Ovary (tissue), 9 donors: ENCODE measurements around the gene ABCC4. TPM values are rescaled to one million over a fixed set of nuclear protein-coding genes. Genes with fewer than 3 reads are reported as not detected.

ENCODE experiments used
- DNase-seq, 5 donors: peaks; one replicate each; pipeline ENCODE4 v3.0.0-alpha.2; 2019 to 2020
- H3K27ac ChIP-seq, 2 donors: fragments of 200-600 bp; one replicate each; pipeline versions ENCODE4 v1.5.1 to v1.8.0; 2019 to 2022
- H3K27me3 ChIP-seq: fragments of 200-600 bp; one replicate; pipeline ENCODE4 v1.8.0; 2022
- H3K36me3 ChIP-seq: fragments of 200-600 bp; sonication (generic); one replicate; pipeline ENCODE4 v1.5.1; 2019
- H3K4me1 ChIP-seq: one replicate; pipeline ENCODE4 v1.8.1; 2013; ENCODE audit warnings: mild to moderate bottlenecking, moderate library complexity; ENCODE audit not compliant: insufficient read depth
- H3K4me3 ChIP-seq: fragments of 200-600 bp; sonication (generic); one replicate; pipeline ENCODE4 v1.5.1; 2017
- H3K9me3 ChIP-seq, 2 donors: fragments of 200-600 bp in 1 of 2; sonication (generic) in 1 of 2; one replicate each; pipeline versions ENCODE4 v1.5.1 to v1.8.1; 2013 to 2019; ENCODE audit warnings: mild to moderate bottlenecking in 1 of 2, moderate library complexity in 1 of 2
- EP300 ChIP-seq: sonication (generic); formaldehyde crosslinking; IDR thresholded peaks from one replicate; pipeline ENCODE4 v1.6.1; 2017; ENCODE audit warnings: antibody characterized with exemption
- POLR2A ChIP-seq: fragments of 450-650 bp; IDR thresholded peaks from one replicate; pipeline ENCODE4 v1.6.1; 2017; ENCODE audit warnings: antibody characterized with exemption, mild to moderate bottlenecking, moderate library complexity
- WGBS, 3 donors: extraction: QIAGEN DNeasy Blood & Tissue Kit in 1 of 3; methylation state at CpG; one replicate each; pipeline versions ENCODE4 v1.1.5 to v1.1.7; 2013 to 2017; 5-methylcytosine and 5-hydroxymethylcytosine counted together
- intact Hi-C, 4 donors: fragments of 100-400 bp; cut with DNase I; formaldehyde crosslinking; loops; one replicate each; pipeline versions ENCODE4 v1.11.0 to v1.15.1; 2022 to 2023
- polyA plus RNA-seq, 2 donors: library from polyadenylated mRNA; stranded (reverse); fragments of 200-250 nt in 1 of 2; fragments of 350-450 nt in 1 of 2; fragmentation: Illumina TruSeq in 1 of 2; extraction: RNeasy Lipid Tissue Mini Kit (QIAGEN cat#74804) in 1 of 2; gene quantifications; one replicate each; pipeline ENCODE4 v1.2.3, GENCODE V29; 2013 to 2014
- total RNA-seq, 7 donors: library from RNA; depleted of rRNA in 2 of 7; stranded (reverse); fragments of >200 nt in 2 of 7; fragmentation: NEBNext Ultra II Directional in 3 of 7; extraction: Animal tissue kit (Norgen Biotek cat#: 25700) in 3 of 7; gene quantifications; one replicate each; pipeline versions ENCODE4 v1.1.0 to v1.2.4, GENCODE V29; 2016 to 2023
- TF ChIP-seq, protein P1 (sequence below), 3 donors: fragments of 450-650 bp in 2 of 3; fragments of 200-600 bp in 1 of 3; IDR thresholded peaks; one replicate each; pipeline versions ENCODE4 v1.5.1 to v1.8.0; 2016 to 2022; ENCODE audit warnings: antibody characterized with exemption in 3 of 3, mild to moderate bottlenecking in 1 of 3
- donor health status: DM: no; HTN: no; CAD: no; lungs with moderate emphysema.
- donor health status: DM: no; HTN: no; CAD: no.
- donor health status: Bipolar disorder and iron deficiency.
- donor health status: DM: yes; HTN: yes; CAD: no.
- donor health status: DM: no; HTN: no; CAD: no.
- donor health status: DM: yes; HTN: yes; CAD: no.

The ABCC4 gene
- total and polyA plus RNA-seq, 9 donors = 6.1 to 28.5 (median 11.5) TPM

DNA sequence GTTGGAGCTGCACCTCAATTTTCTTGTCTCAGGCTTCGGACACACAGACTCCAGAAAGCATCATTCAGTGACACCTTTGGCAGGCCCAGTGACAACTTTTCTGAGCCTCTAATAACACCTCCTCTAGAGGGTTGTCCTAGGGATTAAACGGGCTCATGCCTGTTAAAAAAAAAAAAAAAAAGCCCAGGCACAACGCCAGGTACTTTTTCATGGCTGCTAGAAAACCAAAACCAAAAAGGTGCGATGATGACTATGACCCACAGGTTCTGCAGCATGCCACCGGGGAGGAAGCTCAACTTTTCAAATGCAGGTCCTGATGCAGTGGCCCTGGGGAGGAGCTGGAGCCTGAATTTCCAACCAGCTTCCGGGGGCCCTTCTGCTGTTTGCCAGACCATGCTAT is 184.2 kb downstream of the ABCC4 start:
- Histone ChIP-seq H3K4me3 (no peak overlapping the region), H3K27me3 (no peaks in the 10 kb centered on the region), H3K9me3 (no peaks in the 10 kb centered on the region), H3K27ac (no peak overlapping the region), H3K4me1 (no peaks in the 10 kb centered on the region), H3K36me3 (no peaks in the 10 kb centered on the region)
- DNase-seq = no peak
- TF ChIP-seq, protein P1, sequence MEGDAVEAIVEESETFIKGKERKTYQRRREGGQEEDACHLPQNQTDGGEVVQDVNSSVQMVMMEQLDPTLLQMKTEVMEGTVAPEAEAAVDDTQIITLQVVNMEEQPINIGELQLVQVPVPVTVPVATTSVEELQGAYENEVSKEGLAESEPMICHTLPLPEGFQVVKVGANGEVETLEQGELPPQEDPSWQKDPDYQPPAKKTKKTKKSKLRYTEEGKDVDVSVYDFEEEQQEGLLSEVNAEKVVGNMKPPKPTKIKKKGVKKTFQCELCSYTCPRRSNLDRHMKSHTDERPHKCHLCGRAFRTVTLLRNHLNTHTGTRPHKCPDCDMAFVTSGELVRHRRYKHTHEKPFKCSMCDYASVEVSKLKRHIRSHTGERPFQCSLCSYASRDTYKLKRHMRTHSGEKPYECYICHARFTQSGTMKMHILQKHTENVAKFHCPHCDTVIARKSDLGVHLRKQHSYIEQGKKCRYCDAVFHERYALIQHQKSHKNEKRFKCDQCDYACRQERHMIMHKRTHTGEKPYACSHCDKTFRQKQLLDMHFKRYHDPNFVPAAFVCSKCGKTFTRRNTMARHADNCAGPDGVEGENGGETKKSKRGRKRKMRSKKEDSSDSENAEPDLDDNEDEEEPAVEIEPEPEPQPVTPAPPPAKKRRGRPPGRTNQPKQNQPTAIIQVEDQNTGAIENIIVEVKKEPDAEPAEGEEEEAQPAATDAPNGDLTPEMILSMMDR (IDR thresholded peaks at IDR 0.05) = no peak
- TF ChIP-seq POLR2A = no peak
- no peak for TF ChIP-seq EP300
- WGBS, 3 donors = 75 to 76% (median 76%) methylated on average over 6 of the region's 6 CpGs
- intact Hi-C loops = no loop called here

DNA sequence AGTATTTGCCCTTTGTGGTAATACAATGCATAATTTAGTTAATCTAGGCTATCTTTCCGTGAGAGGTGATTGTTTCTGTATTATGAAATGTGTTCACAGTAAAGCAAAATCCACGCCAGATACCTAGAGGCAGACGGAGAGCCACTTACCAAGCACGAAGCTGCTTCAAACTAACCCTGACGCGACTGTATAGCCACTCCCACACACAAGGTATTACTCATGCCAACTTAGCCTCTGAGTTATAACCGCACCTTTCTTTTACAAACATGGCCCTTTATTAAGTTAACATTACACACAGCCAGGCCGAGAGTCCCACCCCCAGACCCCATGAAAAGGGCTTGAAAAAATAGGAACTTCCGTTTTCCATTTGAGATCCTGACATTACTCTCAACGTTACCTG is 185.7 kb downstream of the ABCC4 start:
- Histone ChIP-seq H3K9me3 (no peaks in the 10 kb centered on the region), H3K4me3 (no peak overlapping the region), H3K4me1 (no peaks in the 10 kb centered on the region), H3K27ac (no peak overlapping the region), H3K27me3 (no peaks in the 10 kb centered on the region), H3K36me3 (no peaks in the 10 kb centered on the region)
- WGBS, 3 donors = 78 to 84% (median 82%) methylated on average over 10 of the region's 10 CpGs
- TF ChIP-seq POLR2A = no peak
- intact Hi-C loops = no loop called here
- no peak for DNase-seq

DNA sequence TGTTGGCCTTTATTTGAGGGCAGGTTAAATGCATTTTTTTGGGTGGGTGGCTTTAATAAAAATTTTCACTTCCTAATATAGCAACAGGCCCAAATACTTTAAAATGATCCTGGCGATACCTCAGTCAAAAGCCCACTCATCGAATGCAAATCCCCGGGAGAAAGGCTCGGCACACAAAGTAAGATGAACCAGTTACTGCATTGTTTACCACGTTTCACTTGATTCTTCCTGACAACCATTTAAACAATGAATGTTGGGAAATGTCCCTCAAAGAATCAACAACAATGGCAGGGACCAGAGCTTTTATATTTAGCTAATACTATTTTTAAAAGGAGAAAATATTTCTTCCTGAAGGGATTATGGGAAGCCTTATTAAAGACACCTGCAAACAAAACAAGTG is 187.7 kb downstream of the ABCC4 start:
- TF ChIP-seq EP300 (no peak), POLR2A (no peak)
- TF ChIP-seq, protein P1 (IDR thresholded peaks at IDR 0.05) = no peak
- no peak for DNase-seq
- WGBS, 3 donors = 89 to 95% (median 93%) methylated on average over 5 of the region's 5 CpGs
- intact Hi-C loops = no loop called here
- no peak overlapping the region for H3K4me3 ChIP-seq
- H3K27me3 ChIP-seq = no peaks in the 10 kb centered on the region
- no peaks in the 10 kb centered on the region for H3K36me3 ChIP-seq
- H3K9me3 ChIP-seq = no peaks in the 10 kb centered on the region
- H3K4me1 ChIP-seq = no peaks in the 10 kb centered on the region
- H3K27ac ChIP-seq = no peak overlapping the region

DNA sequence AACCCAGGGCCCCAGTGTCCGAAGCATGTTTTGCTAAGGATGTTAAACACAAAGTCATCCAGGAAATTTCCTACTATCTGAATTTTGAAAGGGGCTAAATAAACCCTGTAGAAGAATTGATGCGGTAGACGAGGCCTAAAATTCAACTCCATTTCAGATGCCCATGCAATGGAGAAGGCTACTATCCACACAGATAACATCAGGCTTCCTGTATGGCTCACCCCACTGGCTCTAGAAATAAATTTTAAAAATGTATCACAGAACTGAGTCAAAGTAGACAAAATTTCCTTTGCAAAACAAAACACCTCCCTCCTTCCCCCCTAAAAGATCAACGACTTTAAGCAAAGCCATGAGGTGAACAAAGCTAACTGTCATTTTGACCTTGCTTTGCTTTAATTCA is 188.4 kb downstream of the ABCC4 start:
- no peaks in the 10 kb centered on the region for H3K36me3 ChIP-seq
- H3K9me3 ChIP-seq = no peaks in the 10 kb centered on the region
- no peaks in the 10 kb centered on the region for H3K4me1 ChIP-seq
- intact Hi-C loops = no loop called here
- no peak overlapping the region for H3K4me3 ChIP-seq
- WGBS, 3 donors = 75 to 91% (median 81%) methylated on average over 4 of the region's 4 CpGs
- TF ChIP-seq, protein P1 (IDR thresholded peaks at IDR 0.05) = no peak
- TF ChIP-seq EP300 = no peak
- no peak for TF ChIP-seq POLR2A
- H3K27me3 ChIP-seq = no peaks in the 10 kb centered on the region
- no peak for DNase-seq
- H3K27ac ChIP-seq = no peak overlapping the region

DNA sequence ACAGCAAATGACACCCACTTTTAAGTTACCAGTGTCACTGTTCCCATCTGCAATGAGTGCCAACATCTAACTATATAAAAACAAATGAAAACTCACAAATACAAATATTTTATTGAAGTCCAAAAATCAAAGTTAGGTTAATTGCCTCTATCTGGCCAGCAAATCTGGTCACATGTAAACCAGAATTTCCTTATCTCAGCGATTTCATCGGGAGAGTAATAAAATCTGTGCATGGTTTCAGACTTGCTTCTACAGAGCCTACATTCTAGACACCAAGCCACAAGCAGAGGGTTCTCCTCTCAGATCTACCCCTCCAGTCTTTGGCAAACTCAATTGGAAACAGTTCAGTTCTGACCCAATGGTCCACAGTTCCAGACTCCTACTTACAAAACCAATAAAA is 189.6 kb downstream of the ABCC4 start:
- 64 to 94% (median 84%) methylated on average over 2 of the region's 2 CpGs for WGBS, 3 donors
- H3K4me1 ChIP-seq = no peaks in the 10 kb centered on the region
- no peak overlapping the region for H3K4me3 ChIP-seq
- no peaks in the 10 kb centered on the region for H3K27me3 ChIP-seq
- no peaks in the 10 kb centered on the region for H3K9me3 ChIP-seq
- no peaks in the 10 kb centered on the region for H3K36me3 ChIP-seq
- DNase-seq = no peak
- TF ChIP-seq POLR2A = no peak
- TF ChIP-seq, protein P1 (IDR thresholded peaks at IDR 0.05) = no peak
- TF ChIP-seq EP300 = no peak
- intact Hi-C loops = no loop called here
- no peak overlapping the region for H3K27ac ChIP-seq
